ENCODE results near the gene DOK3.

DNA sequence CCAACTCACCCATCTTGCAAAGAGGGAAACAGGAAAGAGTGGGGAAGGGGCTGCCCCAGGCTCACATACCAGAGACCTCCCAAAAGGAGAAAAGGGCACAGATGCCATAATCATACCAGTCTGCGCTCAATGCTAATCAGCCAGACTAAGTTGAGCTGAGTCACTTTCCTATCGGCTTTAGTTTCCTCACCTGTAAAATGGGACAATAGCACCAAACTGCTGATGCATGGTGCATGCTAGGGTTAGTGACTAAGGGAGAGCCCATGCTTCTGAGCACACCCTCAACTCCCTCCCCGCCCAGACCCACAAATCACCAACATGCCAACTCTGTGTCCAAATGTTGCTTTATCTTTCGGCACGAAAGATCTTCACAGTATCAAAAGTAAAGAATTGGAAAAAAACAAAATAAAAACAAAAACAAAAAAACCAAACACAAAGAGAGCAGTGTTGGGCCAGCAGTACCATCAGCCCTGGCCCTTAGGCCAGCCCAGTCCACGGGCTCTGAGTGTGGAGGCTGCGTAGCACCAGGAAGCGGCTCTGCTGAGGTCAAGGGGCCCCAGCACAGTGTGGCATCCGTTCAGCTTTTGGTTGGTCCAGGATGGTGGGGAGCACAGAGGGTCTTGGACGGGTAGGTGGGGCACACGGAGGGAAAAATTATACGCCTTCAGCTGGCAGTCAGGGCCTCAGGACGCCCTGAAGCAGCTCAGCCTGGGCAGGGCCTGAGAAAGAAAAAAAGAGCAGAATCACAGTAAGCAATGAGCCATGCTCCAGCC lies 10.0 kb upstream of the DOK3 start:
- TF ChIP-seq STAT1 (IDR thresholded peaks at IDR 0.05; ENCODE audit: unreplicated experiment): no peak
- TF ChIP-seq POLR2AphosphoS5 (IDR thresholded peaks at IDR 0.05; ENCODE audit: low read depth): no peak
- TF ChIP-seq, protein P1, sequence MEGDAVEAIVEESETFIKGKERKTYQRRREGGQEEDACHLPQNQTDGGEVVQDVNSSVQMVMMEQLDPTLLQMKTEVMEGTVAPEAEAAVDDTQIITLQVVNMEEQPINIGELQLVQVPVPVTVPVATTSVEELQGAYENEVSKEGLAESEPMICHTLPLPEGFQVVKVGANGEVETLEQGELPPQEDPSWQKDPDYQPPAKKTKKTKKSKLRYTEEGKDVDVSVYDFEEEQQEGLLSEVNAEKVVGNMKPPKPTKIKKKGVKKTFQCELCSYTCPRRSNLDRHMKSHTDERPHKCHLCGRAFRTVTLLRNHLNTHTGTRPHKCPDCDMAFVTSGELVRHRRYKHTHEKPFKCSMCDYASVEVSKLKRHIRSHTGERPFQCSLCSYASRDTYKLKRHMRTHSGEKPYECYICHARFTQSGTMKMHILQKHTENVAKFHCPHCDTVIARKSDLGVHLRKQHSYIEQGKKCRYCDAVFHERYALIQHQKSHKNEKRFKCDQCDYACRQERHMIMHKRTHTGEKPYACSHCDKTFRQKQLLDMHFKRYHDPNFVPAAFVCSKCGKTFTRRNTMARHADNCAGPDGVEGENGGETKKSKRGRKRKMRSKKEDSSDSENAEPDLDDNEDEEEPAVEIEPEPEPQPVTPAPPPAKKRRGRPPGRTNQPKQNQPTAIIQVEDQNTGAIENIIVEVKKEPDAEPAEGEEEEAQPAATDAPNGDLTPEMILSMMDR (conservative IDR thresholded peaks at IDR 0.05; ENCODE audit: low read depth in 2 of 2): no peak
- TF ChIP-seq JUNB (IDR thresholded peaks at IDR 0.05; ENCODE audit: unreplicated experiment): no peak
- no peak for TF ChIP-seq EZH2 (IDR thresholded peaks at IDR 0.05; ENCODE audit: low read depth, unreplicated experiment)
- TF ChIP-seq, protein P2, sequence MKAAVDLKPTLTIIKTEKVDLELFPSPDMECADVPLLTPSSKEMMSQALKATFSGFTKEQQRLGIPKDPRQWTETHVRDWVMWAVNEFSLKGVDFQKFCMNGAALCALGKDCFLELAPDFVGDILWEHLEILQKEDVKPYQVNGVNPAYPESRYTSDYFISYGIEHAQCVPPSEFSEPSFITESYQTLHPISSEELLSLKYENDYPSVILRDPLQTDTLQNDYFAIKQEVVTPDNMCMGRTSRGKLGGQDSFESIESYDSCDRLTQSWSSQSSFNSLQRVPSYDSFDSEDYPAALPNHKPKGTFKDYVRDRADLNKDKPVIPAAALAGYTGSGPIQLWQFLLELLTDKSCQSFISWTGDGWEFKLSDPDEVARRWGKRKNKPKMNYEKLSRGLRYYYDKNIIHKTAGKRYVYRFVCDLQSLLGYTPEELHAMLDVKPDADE (IDR thresholded peaks at IDR 0.05): no peak
- no peak for TF ChIP-seq ZNF331 (CRISPR knock-in tag; IDR thresholded peaks at IDR 0.05; ENCODE audit: low read depth)
- TF ChIP-seq CREB1 (CRISPR knock-in tag; IDR thresholded peaks at IDR 0.05; ENCODE audit: low read depth): no peak
- no peak for TF ChIP-seq ZNF114 (CRISPR knock-in tag; IDR thresholded peaks at IDR 0.05)
- TF ChIP-seq, protein P3, sequence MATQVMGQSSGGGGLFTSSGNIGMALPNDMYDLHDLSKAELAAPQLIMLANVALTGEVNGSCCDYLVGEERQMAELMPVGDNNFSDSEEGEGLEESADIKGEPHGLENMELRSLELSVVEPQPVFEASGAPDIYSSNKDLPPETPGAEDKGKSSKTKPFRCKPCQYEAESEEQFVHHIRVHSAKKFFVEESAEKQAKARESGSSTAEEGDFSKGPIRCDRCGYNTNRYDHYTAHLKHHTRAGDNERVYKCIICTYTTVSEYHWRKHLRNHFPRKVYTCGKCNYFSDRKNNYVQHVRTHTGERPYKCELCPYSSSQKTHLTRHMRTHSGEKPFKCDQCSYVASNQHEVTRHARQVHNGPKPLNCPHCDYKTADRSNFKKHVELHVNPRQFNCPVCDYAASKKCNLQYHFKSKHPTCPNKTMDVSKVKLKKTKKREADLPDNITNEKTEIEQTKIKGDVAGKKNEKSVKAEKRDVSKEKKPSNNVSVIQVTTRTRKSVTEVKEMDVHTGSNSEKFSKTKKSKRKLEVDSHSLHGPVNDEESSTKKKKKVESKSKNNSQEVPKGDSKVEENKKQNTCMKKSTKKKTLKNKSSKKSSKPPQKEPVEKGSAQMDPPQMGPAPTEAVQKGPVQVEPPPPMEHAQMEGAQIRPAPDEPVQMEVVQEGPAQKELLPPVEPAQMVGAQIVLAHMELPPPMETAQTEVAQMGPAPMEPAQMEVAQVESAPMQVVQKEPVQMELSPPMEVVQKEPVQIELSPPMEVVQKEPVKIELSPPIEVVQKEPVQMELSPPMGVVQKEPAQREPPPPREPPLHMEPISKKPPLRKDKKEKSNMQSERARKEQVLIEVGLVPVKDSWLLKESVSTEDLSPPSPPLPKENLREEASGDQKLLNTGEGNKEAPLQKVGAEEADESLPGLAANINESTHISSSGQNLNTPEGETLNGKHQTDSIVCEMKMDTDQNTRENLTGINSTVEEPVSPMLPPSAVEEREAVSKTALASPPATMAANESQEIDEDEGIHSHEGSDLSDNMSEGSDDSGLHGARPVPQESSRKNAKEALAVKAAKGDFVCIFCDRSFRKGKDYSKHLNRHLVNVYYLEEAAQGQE (IDR thresholded peaks at IDR 0.05; ENCODE audit: unreplicated experiment): no peak
- no peak for TF ChIP-seq NANOG (IDR thresholded peaks at IDR 0.05; ENCODE audit: borderline replicate concordance)
